NCI-H1694 treated with DMSO at 0.1 percent for 48 hours (cell line): Measurements from ENCODE around the gene COL5A1.

Source experiments
- DNase-seq: peaks from one replicate; lab custom pipeline; 2025; lab: John Stamatoyannopoulos, UW

The COL5A1 gene

DNA sequence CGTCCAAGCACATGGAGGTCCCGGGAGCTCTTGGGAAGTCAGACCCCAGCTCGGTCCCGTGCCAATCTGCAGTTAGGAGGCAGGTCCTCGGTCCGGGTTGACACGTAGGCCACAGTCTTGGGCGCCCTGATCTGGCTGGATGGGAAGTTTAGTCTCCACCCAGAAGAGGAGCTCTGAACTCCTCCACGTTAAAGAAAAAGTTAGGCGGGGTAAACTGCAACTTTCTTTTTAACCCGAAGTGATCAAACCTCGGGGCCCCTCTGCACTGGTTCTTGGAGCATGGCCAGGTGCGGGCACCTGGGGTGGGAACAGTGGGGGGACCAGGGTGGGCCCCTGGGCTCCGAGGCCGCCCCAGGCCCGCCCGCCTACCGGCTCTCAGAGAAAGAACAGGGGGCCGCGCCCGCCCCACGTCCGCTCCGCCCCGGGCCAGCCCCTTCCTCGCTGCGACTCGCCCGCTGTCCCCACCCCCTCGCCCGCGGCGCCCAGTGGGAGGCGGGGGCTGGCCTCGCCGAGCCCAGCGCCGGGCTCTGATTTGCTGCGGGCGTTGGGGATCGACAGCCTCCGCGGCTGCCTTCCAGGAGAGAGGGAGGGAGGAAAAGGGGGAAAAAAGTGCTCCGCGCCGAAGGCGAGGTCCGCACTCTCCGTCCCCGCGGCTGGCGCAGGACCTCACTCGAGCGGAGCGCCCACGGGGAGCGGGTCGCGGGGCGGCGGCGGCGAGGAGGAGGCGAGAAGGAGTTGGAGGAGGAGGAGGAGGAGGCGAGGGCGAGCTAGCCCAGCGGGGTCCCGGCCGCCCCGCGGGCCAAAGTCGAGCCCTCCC lies at the start of gene COL5A1:
COL5A1 (plus strand) TSS at position 631 of the 817 bp plus-strand sequence. CDS start 385 bp downstream, outside the sequence.
- peak; percentile 54 for DNase-seq

DNA sequence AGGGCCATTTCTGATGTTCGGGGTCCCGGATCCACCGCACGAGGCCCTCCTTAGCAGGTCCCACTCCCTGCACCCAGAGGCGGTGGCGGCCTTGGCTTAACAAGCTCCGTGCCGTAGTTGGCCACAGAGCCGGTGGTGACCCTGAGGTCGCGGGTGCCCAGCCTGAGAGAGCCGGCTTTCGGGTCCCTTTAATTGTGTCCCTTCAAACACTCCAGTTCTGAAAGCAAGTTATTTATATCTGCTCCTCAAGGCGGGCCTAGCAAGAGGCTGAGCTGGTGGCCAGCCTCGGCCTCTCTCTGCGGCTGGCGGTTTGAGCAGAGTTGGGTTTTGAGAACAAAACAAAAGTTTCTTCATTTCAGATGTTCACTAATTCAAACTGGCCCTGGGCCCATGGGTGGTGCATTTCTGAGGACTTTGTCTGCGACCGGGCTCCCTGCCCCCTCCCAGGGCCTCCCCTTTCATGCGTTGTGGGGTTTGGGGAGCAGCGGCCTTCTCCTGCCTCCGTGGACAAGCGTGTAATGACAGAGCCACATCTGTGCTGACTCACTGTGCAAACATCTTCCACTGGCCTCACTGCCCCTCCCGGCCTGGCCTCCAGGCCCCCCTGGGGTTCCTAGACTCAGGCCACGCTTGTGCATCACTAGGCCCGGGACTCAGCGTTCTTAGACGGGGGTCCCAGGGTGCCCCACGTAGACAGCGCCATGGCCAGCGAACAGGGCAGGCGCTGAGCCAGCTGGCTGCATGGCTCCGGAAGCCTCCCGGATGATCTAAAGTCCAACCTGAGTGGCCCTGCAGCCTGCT lies 49.4 kb upstream of the COL5A1 start:
- no peak for DNase-seq

DNA sequence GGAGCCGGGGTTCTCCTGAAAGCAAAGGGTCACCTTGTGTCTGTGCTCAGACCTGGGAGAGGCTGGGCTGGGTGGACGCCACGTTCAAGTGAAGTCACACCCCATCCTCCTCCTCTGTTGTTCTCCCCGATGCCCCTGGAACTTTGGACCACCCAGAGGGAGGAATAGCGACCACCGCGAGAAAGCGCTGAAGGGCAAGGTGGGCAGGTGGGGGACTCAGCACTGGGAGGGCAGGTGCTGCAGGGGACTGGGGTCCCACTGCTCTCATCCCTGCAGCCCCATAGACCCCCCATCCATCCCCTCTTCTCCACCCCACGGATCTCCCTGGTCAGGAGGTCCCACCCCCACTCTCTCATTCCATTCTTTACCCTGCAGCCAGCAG lies 48.8 kb upstream of the COL5A1 start:
- no peak for DNase-seq

DNA sequence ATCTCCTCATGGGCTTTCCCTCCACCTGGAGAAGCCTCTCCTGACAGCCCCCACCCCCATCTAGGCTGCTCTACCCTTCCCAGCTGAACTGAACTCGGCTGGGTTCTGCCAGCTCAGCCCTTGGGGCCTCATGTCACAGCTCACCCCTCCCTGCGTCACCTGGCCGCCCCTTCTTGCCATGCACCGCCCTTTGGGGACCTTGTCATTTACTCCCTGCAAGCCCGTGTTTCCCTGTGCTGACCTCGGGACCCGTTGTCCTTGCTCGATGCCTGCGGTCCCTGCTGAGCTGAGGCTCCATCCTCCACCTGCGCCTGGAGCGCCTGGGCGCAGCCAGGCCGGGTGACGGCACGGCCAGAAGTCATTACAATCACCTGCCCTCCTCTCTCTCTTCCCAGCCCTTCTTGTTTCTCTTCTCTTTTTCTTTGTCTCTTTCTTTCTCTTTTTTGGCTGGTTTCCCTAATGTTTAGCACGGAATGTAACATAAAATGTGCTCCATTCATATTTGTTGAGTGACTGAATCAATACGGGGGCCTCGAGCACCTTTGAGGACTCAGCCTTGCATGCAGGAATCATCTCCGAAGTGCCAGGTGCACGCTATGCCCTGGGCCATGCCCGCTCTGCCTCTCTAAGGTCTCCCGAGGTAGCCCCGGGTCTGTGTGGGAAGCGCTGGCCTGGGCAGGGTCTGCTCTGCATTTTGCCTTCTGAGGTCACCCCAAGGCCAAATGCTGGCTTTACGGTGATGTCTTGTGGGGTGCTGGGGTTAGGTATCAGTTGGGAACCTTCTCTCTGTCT lies 48.1 kb upstream of the COL5A1 start:
- DNase-seq, result no peak

DNA sequence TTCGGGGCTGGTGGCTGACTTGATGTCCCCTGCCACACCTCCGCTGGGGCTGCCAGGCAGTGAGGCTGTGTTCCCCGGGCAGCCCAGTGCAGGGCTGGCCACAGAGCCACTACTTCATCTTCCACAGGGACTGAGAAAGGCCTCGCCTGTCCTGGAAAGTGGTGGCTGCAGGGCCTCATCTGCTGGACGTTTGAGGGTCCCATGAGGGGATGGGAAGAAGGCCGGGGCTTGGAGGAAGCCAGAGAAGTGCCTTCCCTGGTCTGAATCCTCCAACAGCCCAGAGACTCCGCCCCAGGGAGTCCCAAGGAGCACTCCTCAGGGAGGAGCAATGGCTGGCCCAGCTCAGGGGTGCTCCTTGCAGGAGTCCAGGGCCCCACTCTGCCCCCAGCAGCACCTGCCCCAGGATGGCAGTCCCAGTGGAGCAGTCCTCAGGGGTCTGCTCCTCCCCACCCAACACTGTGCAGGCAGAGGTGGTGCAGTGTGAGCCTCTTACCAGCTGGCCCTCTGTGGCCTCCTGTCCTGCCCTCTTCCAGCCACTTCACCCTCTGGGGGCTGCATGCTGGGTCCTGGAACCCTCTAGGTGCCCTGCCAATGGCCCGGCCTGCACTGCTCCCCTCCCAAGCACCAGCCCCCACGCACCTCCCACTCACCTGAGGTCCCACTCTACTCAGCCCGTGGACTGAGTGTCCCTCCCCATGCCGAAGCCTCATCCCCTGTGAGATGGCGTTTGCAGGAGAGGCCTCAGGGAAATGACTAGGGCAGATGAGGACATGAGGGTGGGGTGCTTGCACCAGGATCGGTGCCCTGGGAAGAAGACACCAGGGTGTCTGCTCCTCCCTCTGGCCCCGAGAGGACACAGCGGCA lies 47.3 kb upstream of the COL5A1 start:
- no peak for DNase-seq

DNA sequence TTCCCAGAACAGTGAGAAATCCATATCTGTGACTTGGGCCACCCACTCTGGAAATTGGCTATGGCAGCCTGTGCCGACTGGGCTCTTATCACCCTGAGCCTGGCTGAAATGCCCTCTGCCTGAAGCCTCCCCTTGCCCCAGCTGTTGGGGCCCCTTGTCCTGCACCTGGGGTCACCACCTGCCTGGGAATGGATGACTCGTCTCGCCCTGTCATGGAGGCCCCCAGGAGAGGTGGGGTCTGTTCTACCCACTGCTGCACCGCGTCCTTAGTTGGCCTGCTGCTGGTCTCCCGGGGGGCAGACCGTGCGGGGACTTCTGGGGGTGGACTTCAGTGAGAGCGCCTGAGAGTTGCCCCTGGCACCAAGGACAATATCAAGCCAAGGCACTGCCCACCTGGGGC lies 46.6 kb upstream of the COL5A1 start:
- DNase-seq, result no peak

DNA sequence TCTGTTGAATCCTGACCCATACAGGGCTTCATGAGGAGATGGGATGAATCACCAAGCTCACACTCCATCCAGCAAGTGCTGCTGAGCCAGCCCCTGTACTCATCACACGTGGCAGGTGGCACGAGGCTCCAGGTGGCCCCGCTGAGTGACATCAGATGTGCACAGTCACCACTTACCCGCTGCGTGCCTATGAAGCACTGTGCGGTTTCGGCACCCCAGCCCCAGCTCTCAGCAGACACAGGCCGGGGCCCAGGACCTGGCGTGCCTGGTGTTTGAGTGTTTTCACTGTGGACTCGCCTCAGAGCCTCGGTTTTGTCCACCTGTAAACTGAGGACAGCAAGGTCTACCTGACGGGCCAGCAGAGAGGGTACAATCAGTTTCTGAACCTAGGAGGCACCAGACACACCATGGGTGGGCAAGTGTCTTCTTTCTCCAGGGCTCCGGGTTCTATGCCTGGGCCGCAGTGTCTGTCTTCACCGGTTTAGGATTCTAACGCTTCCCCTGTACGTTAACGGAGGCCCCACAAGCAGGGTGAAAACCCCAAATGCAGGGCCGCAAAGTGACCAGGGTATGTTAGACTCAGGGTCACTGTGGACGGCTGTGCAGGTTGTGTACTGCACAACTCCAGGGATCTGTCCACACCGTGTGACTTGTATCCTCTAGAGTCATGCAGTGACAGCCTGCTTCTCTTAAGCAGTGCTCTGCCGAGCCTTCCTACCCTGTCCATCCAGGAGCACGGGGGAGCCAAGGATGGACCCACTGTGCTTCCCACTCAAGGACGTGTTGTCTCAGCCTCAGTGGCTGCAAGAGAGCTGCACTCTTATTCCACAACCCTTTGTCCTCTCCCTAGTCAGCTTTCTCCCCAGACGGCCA lies 44.3 kb upstream of the COL5A1 start:
- DNase-seq, result no peak

DNA sequence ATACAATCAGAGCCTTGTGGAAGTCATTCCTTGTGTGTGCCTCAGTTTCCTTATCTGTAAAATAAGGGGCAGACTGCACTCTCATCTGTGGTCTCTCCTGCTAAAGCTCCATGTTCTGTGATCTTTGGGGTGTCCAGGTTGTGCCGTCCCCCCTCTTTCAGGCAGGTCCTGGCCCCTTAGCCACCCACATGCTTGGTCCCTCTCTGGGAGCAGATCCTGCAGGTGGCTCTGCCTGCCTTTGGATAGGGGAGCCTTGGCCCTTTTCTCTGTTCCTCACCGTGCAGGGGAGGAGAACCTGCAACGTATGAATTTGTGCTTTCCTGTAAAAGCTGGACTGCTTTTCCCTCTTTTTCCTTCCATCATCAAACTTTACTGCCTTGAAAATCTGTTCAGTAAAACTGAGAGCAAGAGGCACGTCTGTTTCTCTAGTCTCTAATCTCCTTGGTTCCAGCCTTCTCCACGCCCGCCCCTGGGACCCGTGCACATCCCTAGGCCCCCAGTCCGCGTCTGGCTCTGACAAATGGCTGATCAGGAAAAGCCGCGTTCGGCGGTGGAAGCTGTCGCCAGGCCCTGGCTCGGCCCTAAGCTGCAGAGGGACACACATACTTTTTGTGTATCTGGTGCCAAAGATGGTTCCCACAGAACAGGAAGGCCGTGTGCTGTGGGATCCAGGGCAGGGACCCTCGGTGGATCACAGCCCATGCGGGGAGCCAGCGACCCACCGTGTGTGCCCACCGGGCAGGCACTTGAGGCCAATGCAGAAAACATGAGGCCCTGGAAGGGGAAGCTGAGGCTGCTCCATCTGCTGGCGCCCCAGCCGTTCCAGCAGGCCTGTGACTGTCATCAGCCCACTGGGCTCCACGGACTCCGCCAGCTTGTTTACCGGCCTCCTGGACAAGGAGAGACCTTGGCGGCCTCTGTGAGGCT lies 43.4 kb upstream of the COL5A1 start:
- DNase-seq, result no peak

DNA sequence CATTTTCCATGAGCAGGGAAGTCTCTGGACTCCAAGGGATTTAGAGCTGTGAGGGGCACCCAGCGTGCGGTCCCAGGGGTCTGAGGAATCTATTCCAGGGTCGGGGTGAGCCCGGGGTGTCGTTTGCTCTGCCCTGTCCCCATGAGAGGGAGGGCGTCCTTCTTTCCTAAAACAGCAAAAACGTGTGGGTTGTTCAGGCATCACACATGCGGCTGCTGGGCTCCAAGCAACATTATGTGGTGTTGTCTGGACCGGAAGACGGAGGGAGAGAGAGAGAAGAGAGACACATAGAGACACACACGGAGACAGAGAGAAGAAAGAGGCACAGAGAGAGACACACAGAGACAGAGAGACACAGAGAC lies 42.7 kb upstream of the COL5A1 start:
- DNase-seq, result no peak

DNA sequence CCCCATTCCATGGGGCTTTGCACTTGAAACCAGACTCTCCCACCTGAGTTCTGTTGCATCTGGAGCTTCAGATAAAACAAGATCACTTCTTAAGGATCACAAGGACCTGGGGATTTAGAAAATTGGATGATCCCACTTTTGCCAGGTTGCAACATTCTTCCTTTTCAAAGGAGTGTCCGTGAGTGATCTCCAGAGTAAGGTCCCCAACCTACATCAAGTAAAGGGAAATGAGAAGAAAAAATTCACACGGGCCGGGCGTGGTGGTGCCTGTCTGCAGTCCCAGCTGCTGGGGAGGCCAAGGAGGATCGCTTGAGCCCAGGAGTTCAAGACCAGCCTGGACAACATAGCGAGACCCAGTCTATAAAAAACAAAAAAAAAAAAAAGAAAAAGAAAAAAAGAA lies 41.2 kb upstream of the COL5A1 start:
- DNase-seq, result no peak

DNA sequence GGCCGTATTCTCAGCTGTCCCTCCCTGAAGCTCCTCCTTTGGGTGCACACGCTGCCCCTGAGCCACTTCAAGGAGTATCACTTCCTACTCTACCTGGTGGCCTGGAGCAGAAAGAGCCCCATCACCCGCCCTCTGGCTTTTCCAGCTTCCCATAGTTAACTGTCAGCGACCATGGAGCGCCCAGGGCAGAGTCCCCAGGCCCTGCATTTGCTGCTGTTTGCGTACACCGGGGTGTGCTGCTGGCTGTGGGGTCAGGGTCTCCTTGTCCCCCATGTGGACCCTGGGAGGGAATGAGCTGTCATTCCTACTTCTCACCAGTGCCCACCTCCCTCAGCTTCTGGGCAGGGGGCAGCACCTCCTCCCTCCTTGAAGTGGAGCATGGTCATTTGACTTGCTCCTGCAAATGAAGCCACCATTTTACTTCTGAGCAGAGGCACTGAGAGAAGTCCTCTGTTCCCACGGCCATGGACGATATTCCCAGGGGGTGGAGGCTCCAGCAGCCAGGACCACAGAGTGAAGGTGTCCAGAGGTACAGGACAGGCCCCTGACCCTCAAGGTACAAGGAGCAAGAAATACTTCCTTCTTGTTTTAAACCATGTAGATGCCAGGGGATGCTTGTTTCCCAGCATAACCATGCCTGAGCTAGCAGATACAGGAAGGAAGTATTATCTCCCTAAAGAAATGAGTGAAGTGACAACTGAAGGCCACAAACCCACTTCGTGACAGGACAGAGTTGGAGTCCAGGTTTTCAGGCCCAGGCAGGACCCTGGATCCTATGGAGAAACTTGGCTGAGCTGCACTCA lies 40.6 kb upstream of the COL5A1 start:
- no peak for DNase-seq

DNA sequence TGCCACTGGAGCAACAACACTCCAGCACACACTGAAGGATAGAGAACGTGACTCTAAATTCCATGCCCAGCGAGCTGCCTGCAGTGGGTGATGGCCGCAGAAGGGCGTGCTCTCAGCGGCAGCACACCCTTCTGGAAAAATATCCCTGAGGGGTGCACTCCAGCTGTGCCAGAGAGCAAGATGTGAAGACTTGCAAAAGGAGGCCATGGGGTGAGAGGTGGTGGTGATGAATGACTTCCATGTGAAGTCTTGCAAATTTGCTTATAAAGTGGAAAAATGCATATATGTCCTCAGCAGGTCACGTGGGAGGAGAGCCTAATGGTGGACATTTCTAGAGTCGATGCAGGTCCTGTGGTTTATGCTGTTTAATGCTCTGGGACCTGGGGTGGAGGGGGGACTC lies 39.8 kb upstream of the COL5A1 start:
- DNase-seq, result no peak

DNA sequence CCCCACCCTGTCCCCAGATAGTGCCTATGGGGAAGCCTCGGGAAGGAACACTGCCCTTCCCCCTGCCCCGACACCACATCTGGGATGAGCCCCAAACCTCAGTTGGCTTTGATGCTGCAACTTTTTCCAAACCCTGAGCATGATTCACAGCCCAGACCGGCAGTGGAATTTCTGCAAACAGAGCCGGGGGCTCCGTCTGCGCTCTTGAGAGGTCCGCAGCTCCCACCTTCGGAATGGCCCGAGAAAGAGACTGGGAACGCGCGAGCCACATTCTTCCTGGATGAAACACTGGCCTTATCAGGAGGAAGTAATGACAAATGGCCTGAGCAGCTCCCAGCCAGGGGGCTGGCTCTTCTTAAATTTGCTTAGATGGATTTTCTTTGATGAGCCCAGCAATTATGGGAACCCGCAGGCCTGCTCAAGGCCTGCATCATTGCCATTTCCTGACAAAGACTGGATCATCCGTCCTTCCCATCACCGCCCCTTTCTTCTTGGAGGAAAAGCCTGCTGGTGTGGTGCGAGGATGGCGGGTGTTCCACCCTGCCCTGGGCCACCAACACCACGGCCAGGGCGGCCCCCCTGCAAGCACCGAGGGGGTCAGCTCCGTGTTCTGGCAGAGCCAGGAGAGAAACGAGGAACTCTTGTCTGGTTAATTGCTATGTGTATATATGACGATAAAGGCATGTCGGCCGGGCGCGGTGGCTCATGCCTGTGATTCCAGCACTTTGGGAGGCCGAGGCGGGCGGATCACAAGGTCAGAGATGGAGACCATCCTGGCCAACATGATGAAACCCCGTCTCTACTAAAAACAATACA lies 38.8 kb upstream of the COL5A1 start:
- DNase-seq, result no peak

DNA sequence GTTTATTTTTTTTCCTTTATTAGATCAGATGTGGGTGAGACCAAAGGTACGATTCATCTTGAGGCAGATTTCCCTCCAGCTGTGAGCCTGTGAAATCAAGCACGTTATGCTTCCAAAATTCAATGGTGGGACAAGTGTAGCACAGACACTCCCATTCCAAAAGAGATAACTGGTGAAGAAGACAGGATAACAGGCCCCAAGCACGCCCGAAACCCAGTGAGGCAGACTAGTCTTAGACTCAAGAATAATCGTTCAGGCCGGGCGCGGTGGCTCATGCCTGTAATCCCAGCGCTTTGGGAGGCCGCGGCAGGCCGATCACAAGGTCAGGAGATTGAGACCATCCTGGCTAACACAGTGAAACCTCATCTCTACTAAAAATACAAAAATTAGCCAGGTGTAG lies 36.8 kb upstream of the COL5A1 start:
- DNase-seq, result no peak

DNA sequence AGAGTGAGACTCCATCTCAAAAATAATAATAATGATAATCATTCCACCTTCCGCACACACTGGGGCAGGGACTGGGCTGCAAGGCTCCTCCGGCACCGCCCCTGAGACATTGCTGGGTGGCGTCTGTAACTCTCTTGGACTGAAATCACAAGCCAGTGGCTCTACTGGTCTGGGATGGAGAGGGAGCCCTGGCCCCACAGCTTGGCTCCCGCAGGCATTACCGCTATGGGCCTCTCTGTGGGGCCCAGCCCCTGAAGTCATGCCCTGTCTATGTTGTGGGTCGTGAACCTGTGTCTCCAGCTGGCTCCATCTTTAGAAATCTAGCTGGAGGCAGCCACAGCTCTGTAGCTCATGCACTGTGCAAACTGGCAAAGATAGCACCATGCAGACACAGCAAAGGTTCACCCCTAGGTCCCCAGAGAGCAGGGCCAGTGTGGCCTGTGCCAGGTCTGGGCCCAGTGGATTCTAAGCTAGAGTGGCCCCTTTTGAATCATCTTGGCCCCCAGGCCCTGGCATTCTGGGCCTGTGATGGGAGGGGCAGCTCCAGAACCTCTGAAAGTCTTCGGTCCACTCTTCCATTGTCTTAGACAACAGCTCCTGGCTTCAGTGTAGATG lies 36.1 kb upstream of the COL5A1 start:
- DNase-seq, result no peak

DNA sequence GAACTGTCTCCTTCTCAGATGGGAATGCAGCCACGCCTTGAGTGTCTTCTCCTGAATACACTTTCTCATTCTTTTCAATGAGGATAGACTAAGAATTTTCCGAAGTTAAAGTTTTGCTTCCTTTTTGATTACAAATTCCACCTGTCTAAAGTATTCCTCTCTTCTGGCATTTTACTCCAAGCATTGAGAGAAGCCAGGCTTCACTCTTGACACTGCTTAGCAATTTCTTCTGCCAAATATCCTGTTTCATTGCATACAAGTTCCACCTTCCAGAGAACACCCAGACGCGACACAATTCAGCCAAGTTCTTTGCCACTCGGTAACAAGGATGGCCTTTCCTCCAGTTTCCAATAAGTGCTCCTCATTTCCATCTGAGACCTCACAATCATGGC lies 35.6 kb upstream of the COL5A1 start:
- DNase-seq, result no peak

DNA sequence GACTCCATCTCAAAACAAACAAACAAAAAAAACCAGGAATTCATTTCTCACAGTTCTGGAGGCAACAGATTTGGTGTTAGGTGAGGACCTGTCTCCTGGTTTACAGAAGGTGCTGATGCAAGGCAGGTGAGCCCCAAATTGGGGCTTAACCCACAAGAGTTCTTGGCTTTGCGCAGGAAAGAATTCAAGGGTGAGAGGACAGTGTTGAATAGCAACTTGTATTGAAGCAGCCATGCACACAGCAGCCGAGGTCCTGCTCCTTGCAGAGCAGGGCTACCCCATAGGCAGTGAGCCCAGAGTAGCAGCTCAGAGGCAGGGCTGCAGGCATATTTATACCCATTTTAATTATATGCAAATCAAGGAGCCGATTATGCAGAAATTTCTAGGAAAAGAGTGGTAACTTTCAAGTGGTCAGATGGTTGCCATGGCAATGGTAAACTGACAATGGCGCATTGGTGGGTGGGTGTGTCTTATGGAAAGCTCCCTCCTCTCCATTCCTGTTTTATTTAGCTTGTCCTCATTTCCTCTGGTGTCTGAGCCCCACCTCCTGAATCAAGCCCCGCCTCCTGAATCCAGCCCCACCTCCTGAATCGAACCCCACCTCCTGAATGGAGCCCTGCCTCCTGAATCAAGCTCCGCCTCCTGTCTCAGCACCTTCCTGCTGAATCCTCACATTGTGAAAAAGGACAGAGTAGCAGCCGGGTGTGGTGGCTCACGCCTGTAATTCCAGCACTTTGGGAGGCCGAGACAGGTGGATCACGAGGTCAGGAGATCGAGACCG lies 34.5 kb upstream of the COL5A1 start:
- no peak for DNase-seq
